HEK293T (cell line): ENCODE data around the gene HS6ST1.

Source experiments
- CTCF ChIA-PET: fragments of 350-600 bp; formaldehyde crosslinking; extraction: SDS; loops from one replicate; lab custom pipeline; 2021; ENCODE audit warnings: antibody characterized with exemption, inconsistent platforms; lab: Yijun Ruan, JAX
- POLR2A ChIA-PET: fragments of 350-600 bp; formaldehyde crosslinking; extraction: SDS; loops from one replicate; lab custom pipeline; 2020; ENCODE audit warnings: antibody characterized with exemption, inconsistent platforms; lab: Yijun Ruan, JAX
- DNase-seq: peaks from one replicate; pipeline ENCODE4 v3.0.0; 2012; ENCODE audit warnings: mixed read lengths; ENCODE audit errors: extremely low spot score
- ARNT ChIP-seq: fragments of 450-650 bp; IDR thresholded peaks from 2 replicates; pipeline ENCODE4 v1.6.1; 2017; ENCODE audit warnings: mild to moderate bottlenecking
- BHLHE40 ChIP-seq: fragments of 450-650 bp; IDR thresholded peaks from 2 replicates; pipeline ENCODE4 v1.6.1; 2016; ENCODE audit warnings: mild to moderate bottlenecking, moderate library complexity, borderline replicate concordance
- CTBP1 ChIP-seq: fragments of 450-650 bp; IDR thresholded peaks from 2 replicates; pipeline ENCODE4 v1.6.1; 2016; ENCODE audit warnings: borderline replicate concordance
- ELF4 ChIP-seq: fragments of 450-650 bp; IDR thresholded peaks from 2 replicates; pipeline ENCODE4 v1.6.1; 2017; ENCODE audit warnings: antibody characterized with exemption
- FOXA1 ChIP-seq: fragments of 450-650 bp; IDR thresholded peaks from 2 replicates; pipeline ENCODE4 v1.6.1; 2016; ENCODE audit warnings: mild to moderate bottlenecking
- FOXK2 ChIP-seq: fragments of 450-650 bp; IDR thresholded peaks from 2 replicates; pipeline ENCODE4 v1.6.1; 2016; ENCODE audit warnings: mild to moderate bottlenecking
- FOXM1 ChIP-seq: fragments of 450-650 bp; IDR thresholded peaks from 2 replicates; pipeline ENCODE4 v1.6.1; 2017; ENCODE audit warnings: mild to moderate bottlenecking, borderline replicate concordance
- HDGF ChIP-seq: fragments of 450-650 bp; IDR thresholded peaks from 2 replicates; pipeline ENCODE4 v1.6.1; 2017; ENCODE audit warnings: antibody characterized with exemption, borderline replicate concordance
- L3MBTL2 ChIP-seq: fragments of 450-650 bp; conservative IDR thresholded peaks from 2 replicates; pipeline ENCODE4 v1.6.1; 2016; ENCODE audit warnings: mild to moderate bottlenecking
- LEF1 ChIP-seq: fragments of 450-650 bp; IDR thresholded peaks from 2 replicates; pipeline ENCODE4 v1.6.1; 2017; ENCODE audit warnings: mild to moderate bottlenecking, borderline replicate concordance
- NFRKB ChIP-seq: fragments of 450-650 bp; IDR thresholded peaks from 2 replicates; pipeline ENCODE4 v1.6.1; 2016; ENCODE audit warnings: mild to moderate bottlenecking, moderate library complexity
- PKNOX1 ChIP-seq: fragments of 450-650 bp; IDR thresholded peaks from 2 replicates; pipeline ENCODE4 v1.6.1; 2016
- SP1 ChIP-seq: fragments of 450-650 bp; IDR thresholded peaks from 2 replicates; pipeline ENCODE4 v1.6.1; 2017
- SUZ12 ChIP-seq: fragments of 450-650 bp; IDR thresholded peaks from 2 replicates; pipeline ENCODE4 v1.6.1; 2016; ENCODE audit warnings: mild to moderate bottlenecking
- TARDBP ChIP-seq: fragments of 450-650 bp; IDR thresholded peaks from 2 replicates; pipeline ENCODE4 v1.6.1; 2016
- ZNF384 ChIP-seq: fragments of 450-650 bp; IDR thresholded peaks from 2 replicates; pipeline ENCODE4 v1.6.1; 2016

Gene HS6ST1

GRCh38 chr2:128362889-128363228, 44.2 kb upstream of the HS6ST1 start:
- no peak for DNase-seq
- TF ChIP-seq BHLHE40 (no peak), FOXM1 (no peak), ELF4 (no peak), ARNT (no peak), FOXK2 (no peak), L3MBTL2 (no peak), LEF1 (no peak), HDGF (no peak), ZNF384 (no peak), TARDBP (no peak), SUZ12 (no peak), NFRKB (no peak), FOXA1 (no peak), CTBP1 (no peak), SP1 (no peak), PKNOX1 (no peak)
- POLR2A ChIA-PET = no interaction called here
- CTCF ChIA-PET = no interaction called here

DNA sequence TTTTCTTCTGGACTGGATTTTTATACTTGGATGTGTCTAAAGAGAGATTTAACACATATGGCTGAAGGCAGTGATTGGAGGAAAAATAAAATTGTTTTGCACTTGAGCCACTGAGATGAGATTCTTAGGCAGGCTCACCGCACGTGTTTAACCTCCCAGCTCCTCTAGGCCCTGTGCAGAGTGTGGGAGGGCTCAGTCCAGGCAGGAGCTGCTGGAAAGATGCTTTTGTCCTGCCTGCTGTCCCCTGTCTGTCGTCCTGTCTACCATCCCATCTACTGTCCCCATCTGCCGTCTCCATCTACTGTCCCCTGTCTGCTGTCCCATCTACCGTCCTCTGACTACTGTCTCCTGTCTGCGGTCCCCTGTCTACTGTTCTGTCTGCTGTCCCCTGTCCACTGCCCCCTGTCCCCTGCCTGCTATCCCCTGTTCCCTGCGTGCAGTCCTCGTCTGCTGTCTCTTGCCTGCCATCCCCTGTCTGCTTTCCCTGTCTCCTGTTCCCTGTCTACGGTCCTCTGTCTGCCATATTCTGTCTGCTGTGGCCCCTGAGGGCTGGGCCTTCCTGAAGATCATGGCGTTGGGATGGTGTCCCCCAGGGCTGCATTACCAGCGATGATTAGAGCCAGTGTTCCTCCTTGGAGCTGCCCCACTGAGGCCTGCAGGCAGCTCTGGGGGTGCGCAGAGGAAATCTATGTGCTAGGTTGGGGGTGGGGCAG, 43.7 kb upstream of the HS6ST1 start:
- DNase-seq = no peak
- ChIA-PET CTCF (no interaction called here), POLR2A (no interaction called here)
- TF ChIP-seq SP1 = no peak
- no peak for TF ChIP-seq SUZ12
- no peak for TF ChIP-seq HDGF
- no peak for TF ChIP-seq LEF1
- no peak for TF ChIP-seq ARNT
- TF ChIP-seq TARDBP = no peak
- no peak for TF ChIP-seq CTBP1
- TF ChIP-seq FOXK2 = no peak
- TF ChIP-seq PKNOX1 = no peak
- no peak for TF ChIP-seq NFRKB
- no peak for TF ChIP-seq ZNF384
- TF ChIP-seq L3MBTL2 = no peak
- no peak for TF ChIP-seq BHLHE40

DNA sequence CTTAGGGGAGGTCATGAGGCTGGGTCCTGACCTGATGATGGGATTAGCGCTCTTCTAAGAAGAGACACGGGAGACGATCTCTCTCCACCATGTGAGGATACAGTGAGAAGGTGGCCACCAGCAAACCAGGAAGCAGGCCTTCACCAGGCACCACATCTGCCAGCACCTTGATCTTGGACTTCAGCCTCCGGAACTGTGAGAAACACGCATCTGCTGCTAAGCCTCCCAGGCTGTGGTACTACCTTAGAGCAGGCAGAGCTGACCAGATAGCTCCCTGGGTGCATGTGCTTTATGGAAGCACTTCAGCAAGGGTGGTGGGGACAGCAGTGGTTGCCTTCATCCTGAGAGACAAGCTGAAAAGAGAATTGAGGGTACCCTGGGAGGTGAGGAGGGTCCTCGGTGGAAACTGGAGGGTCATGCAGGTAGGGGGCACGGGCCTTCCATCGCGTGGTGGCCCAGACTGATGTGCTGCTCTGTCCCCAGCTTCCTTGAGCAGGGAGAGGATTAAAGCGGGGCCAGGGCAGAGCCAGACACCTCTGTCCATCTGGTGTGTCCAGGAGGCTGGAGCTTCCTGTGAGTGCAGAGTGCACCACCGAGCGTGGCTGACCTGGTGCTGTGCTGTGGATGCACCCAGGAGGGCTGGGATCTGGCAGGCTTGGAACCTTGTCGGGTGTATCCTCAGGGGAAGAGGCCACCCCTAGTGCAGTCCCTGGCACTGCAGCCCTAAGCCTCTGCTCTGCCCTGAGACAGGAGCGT, 42.9 kb upstream of the HS6ST1 start:
- no peak for TF ChIP-seq FOXK2
- TF ChIP-seq NFRKB = no peak
- TF ChIP-seq PKNOX1 = no peak
- no peak for TF ChIP-seq HDGF
- no peak for TF ChIP-seq FOXA1
- TF ChIP-seq TARDBP = no peak
- no peak for TF ChIP-seq ELF4
- POLR2A ChIA-PET = no interaction called here
- CTCF ChIA-PET = no interaction called here
- no peak for DNase-seq

GRCh38 chr2:128360711-128361110, 42.0 kb upstream of the HS6ST1 start:
- ChIA-PET POLR2A (no interaction called here), CTCF (no interaction called here)
- TF ChIP-seq NFRKB (no peak), ELF4 (no peak), ZNF384 (no peak), HDGF (no peak), FOXA1 (no peak), LEF1 (no peak)
- DNase-seq = no peak

DNA sequence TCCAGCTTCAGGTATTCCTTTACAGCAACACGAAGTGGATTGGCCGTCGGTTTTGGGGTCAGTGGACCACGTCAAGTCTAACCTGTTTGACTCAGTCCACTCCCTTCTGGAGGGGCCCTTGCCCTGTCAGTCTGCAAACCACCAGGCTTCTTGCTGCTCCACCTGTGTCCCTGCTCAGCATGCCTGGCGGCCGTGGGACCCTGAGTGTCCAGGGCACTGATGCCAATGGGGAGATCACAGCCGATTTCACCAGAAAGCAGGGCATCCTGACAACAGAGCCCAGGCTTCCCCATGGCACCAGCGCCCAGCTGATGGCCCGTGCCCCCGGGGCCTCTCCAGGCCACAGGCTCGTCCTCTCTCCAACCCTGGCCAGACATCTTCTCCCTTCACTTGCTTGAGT, 41.2 kb upstream of the HS6ST1 start:
- CTCF ChIA-PET = no interaction called here
- DNase-seq = no peak
- TF ChIP-seq ARNT (no peak), L3MBTL2 (no peak), FOXA1 (no peak), LEF1 (no peak), PKNOX1 (no peak), ZNF384 (no peak), NFRKB (no peak), CTBP1 (no peak), FOXM1 (no peak), BHLHE40 (no peak), SUZ12 (no peak), FOXK2 (no peak), SP1 (no peak), ELF4 (no peak), HDGF (no peak), TARDBP (no peak)
- POLR2A ChIA-PET = no interaction called here
